CMK (cell line): Measurements from ENCODE around the gene RNF113B.

Experiments
- DNase-seq: peaks from one replicate; pipeline ENCODE4 v3.0.0-alpha.2; 2010; ENCODE audit warnings: low read depth

The RNF113B gene

GRCh38 chr13:98173431-98174152 lies 3.5 kb downstream of the RNF113B start:
- DNase-seq, result peak; percentile 48

GRCh38 chr13:98172590-98173422 lies 4.3 kb downstream of the RNF113B start:
- DNase-seq, result no peak

- no peak for DNase-seq
Measured at GRCh38 chr13:98171900-98172589, 5.0 kb downstream of the RNF113B start.

- DNase-seq, result no peak
Measured at GRCh38 chr13:98169331-98169730, 7.7 kb downstream of the RNF113B start.

GRCh38 chr13:98162935-98163334 lies 14.1 kb downstream of the RNF113B start:
- no peak for DNase-seq

- no peak for DNase-seq
Measured at GRCh38 chr13:98158172-98158899, 18.7 kb downstream of the RNF113B start.

GRCh38 chr13:98157609-98158008 lies 19.5 kb downstream of the RNF113B start:
- no peak for DNase-seq

- DNase-seq, result no peak
Measured at GRCh38 chr13:98157188-98157587, 19.9 kb downstream of the RNF113B start.

- DNase-seq, result no peak
Measured at GRCh38 chr13:98156259-98156658, 20.8 kb downstream of the RNF113B start.

- DNase-seq, result no peak
Measured at GRCh38 chr13:98155475-98156109, 21.5 kb downstream of the RNF113B start.

GRCh38 chr13:98150832-98151479 lies 26.1 kb downstream of the RNF113B start:
- DNase-seq, result no peak

GRCh38 chr13:98147521-98147920 lies 29.5 kb downstream of the RNF113B start:
- DNase-seq, result no peak

- DNase-seq, result no peak
Measured at GRCh38 chr13:98144801-98145350, 32.2 kb downstream of the RNF113B start.

GRCh38 chr13:98144027-98144741 lies 32.9 kb downstream of the RNF113B start:
- DNase-seq, result no peak

- DNase-seq, result no peak
Measured at GRCh38 chr13:98143601-98144026, 33.5 kb downstream of the RNF113B start.

- DNase-seq, result no peak
Measured at GRCh38 chr13:98143157-98143553, 33.9 kb downstream of the RNF113B start.

GRCh38 chr13:98142380-98143156 lies 34.5 kb downstream of the RNF113B start, which contains the start of gene FARP1:
Gene FARP1 (plus strand): TSS chr13:98143094. CDS start chr13:98213243, 70,149 bp downstream.
- DNase-seq, result no peak

- no peak for DNase-seq
Measured at GRCh38 chr13:98141509-98142379, 35.3 kb downstream of the RNF113B start.
